Mucosa of stomach (tissue), 1 donor: Measurements from ENCODE around the gene ITGB3BP.
"Not testable (repeated sequence)": the region's sequence is repeated elsewhere in the genome, so short reads cannot be mapped to it uniquely, and the experiment has no call there.

ENCODE experiments used
- H3K27me3 ChIP-seq: one replicate; pipeline ENCODE4 v1.7.0; 2013; ENCODE audit warnings: mild to moderate bottlenecking, low read length; ENCODE audit not compliant: control insufficient read depth, insufficient read depth
- H3K36me3 ChIP-seq: one replicate; pipeline ENCODE4 v1.7.0; 2013; ENCODE audit warnings: low read length; ENCODE audit not compliant: control insufficient read depth, insufficient read depth
- H3K4me1 ChIP-seq: one replicate; pipeline ENCODE4 v1.7.0; 2013; ENCODE audit warnings: mild to moderate bottlenecking, low read length; ENCODE audit not compliant: control insufficient read depth, insufficient read depth
- H3K4me3 ChIP-seq: one replicate; pipeline ENCODE4 v1.7.0; 2013; ENCODE audit warnings: low read length
- H3K9ac ChIP-seq: one replicate; pipeline ENCODE4 v1.7.0; 2013; ENCODE audit warnings: mild to moderate bottlenecking, low read length, moderate library complexity
- H3K9me3 ChIP-seq: one replicate; pipeline ENCODE4 v1.7.0; 2013; ENCODE audit warnings: mild to moderate bottlenecking, low read length, moderate library complexity; ENCODE audit not compliant: control insufficient read depth
- donor health status: Pancreatic carcinoma.

The ITGB3BP gene

GRCh38 chr1:63498106-63498505, 24.9 kb downstream of the ITGB3BP start:
- Histone ChIP-seq H3K9ac (no peak overlapping the region), H3K27me3 (no peaks in the 10 kb centered on the region), H3K4me3 (no peak overlapping the region), H3K9me3 (no peaks in the 10 kb centered on the region), H3K36me3 (no peaks in the 10 kb centered on the region), H3K4me1 (no peaks in the 10 kb centered on the region)

- Histone ChIP-seq H3K4me1 (no peaks in the 10 kb centered on the region), H3K27me3 (no peaks in the 10 kb centered on the region), H3K9me3 (no peaks in the 10 kb centered on the region), H3K36me3 (no peaks in the 10 kb centered on the region), H3K9ac (no peak overlapping the region), H3K4me3 (no peak overlapping the region)
Measured at GRCh38 chr1:63497577-63497976, 25.4 kb downstream of the ITGB3BP start.

- no peak overlapping the region for H3K9ac ChIP-seq
- H3K9me3 ChIP-seq, result no peaks in the 10 kb centered on the region
- H3K4me1 ChIP-seq, result peaks cover 7% of the 10 kb centered on the region
- no peaks in the 10 kb centered on the region for H3K27me3 ChIP-seq
- no peaks in the 10 kb centered on the region for H3K36me3 ChIP-seq
- H3K4me3 ChIP-seq, result no peak overlapping the region
Measured at GRCh38 chr1:63487336-63488065, 35.5 kb downstream of the ITGB3BP start.

GRCh38 chr1:63486629-63487028, 36.4 kb downstream of the ITGB3BP start:
- H3K4me3 ChIP-seq, result no peak overlapping the region
- H3K27me3 ChIP-seq, result no peaks in the 10 kb centered on the region
- no peaks in the 10 kb centered on the region for H3K9me3 ChIP-seq
- H3K9ac ChIP-seq, result no peak overlapping the region
- H3K4me1 ChIP-seq, result peaks cover 7% of the 10 kb centered on the region
- no peaks in the 10 kb centered on the region for H3K36me3 ChIP-seq

- H3K36me3 ChIP-seq, result no peaks in the 10 kb centered on the region
- H3K27me3 ChIP-seq, result no peaks in the 10 kb centered on the region
- no peaks in the 10 kb centered on the region for H3K9me3 ChIP-seq
- H3K9ac ChIP-seq, result no peak overlapping the region
- no peaks in the 10 kb centered on the region for H3K4me1 ChIP-seq
- H3K4me3 ChIP-seq, result no peak overlapping the region
Measured at GRCh38 chr1:63480057-63480456, 43.0 kb downstream of the ITGB3BP start.

DNA sequence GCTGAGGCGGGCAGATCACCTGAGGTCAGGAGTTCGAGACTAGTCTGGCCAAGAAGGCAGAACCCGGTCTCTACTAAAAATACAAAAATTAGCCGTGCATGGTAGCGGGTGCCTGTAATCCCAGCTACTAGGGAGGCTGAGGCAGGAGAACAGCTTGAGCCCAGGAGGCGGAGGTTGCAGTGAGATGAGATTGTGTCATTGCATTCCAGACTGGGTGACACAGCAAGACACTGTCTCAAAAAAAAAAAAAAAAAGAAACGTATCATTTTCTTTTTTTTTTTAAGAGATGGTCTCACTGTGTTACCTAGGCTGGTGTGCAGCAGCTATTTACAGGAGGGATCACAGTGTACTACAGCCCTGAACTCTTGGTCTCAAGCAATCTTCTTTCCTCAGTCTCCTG, 47.3 kb downstream of the ITGB3BP start:
- H3K9me3 ChIP-seq, result no peaks in the 10 kb centered on the region

DNA sequence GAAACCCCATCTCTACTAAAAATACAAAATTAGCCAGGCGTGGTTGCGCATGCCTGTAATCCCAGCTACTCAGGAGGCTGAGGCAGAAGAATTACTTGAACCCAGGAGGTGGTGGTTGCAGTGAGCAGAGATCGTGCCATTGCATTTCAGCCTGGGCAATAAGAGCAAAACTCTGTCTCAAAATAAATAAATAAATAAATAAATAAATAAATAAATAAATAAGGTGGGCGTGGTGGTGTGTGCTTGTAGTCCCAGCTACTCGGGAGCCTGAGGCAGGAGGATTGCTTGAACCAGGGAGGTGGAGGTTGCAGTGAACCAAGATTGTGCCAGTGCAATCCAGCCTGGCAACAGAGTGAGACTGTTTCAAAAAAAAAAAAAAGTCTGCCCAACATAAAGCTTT, 54.3 kb downstream of the ITGB3BP start:
- H3K9ac ChIP-seq, H3K4me3 ChIP-seq, H3K27me3 ChIP-seq, H3K36me3 ChIP-seq, H3K4me1 ChIP-seq, H3K9me3 ChIP-seq: not testable (repeated sequence)

More for the DNA sequence above, 47.3 kb downstream of the ITGB3BP start:
- Histone ChIP-seq H3K27me3 (no peaks in the 10 kb centered on the region), H3K9ac (no peak overlapping the region), H3K36me3 (no peaks in the 10 kb centered on the region), H3K4me1 (no peaks in the 10 kb centered on the region), H3K4me3 (no peak overlapping the region)

DNA sequence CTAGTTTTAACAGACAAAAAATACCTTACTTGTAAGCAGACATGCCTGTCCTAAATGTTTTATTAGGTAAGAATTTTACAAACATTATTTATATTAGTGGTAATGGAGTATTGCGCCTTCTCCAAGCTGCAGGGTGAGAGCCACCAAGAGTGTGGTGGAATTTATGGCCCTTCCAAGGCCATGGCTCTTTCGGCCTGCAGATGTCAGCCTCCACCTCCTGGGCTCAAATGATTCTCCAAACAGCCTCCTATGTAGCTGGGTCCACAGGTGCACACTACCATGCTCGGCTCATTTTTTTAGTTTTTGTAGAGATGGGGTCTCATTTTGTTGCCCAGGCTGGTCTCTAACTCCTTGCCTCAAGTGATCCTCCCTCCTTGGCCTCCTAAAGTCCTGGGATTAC, 56.3 kb downstream of the ITGB3BP start:
- H3K27me3 ChIP-seq, result no peaks in the 10 kb centered on the region
- no peaks in the 10 kb centered on the region for H3K4me1 ChIP-seq
- no peak overlapping the region for H3K9ac ChIP-seq
- no peaks in the 10 kb centered on the region for H3K9me3 ChIP-seq
- H3K4me3 ChIP-seq, result no peak overlapping the region
- no peaks in the 10 kb centered on the region for H3K36me3 ChIP-seq

DNA sequence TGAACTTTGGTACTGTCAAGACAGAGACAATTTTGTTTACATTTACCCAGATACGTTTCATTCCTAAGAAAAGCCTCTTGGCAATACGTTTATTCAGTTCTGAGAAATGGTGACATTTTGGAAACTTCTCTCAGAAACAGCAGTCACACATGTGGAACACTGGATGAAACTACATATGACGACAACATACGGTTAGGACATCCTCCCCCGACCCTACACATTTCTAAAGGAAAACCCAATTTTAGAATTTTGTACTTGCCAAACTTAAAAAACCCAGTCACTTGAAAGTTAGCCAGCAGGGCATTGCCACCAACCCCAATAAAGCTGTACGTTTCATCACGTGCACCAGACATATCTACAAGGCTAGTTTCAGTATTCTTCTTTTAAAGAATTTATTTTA, 56.8 kb downstream of the ITGB3BP start:
- no peak overlapping the region for H3K9ac ChIP-seq
- no peaks in the 10 kb centered on the region for H3K36me3 ChIP-seq
- no peak overlapping the region for H3K4me3 ChIP-seq
- no peaks in the 10 kb centered on the region for H3K27me3 ChIP-seq
- no peaks in the 10 kb centered on the region for H3K9me3 ChIP-seq
- H3K4me1 ChIP-seq, result no peaks in the 10 kb centered on the region

GRCh38 chr1:63463248-63463647, 59.8 kb downstream of the ITGB3BP start:
- H3K9me3 ChIP-seq, result no peaks in the 10 kb centered on the region
- H3K9ac ChIP-seq, result no peak overlapping the region
- H3K4me3 ChIP-seq, result no peak overlapping the region
- no peaks in the 10 kb centered on the region for H3K27me3 ChIP-seq
- no peaks in the 10 kb centered on the region for H3K36me3 ChIP-seq
- no peaks in the 10 kb centered on the region for H3K4me1 ChIP-seq

DNA sequence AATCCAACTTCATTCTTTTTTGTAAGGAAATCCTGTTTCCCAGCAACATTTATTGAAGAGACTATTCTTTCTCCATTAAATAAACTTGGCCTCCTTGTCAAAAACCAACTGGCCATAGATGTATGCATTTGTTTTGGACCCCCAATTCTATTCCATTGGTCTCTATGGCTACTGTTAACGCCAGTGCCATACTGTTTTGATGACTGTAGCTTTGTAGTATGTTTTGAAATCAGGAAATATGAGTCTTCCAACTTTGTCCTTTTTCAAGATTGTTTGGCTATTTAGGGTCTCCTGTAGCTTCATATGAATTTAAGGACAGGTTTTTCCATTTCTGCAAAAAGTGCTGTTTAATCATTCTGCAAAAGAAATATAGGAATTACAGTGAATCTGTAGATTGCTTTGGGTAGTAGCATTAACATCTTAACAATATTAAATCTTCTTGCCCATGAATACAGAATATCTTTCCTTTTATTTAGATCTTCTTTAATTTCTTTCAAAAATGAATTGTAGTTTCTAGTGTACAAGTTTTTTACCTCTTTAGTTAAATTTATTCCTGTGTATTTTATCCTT, 61.3 kb downstream of the ITGB3BP start:
- H3K36me3 ChIP-seq, result no peaks in the 10 kb centered on the region
- H3K4me3 ChIP-seq, result no peak overlapping the region
- no peak overlapping the region for H3K9ac ChIP-seq
- no peaks in the 10 kb centered on the region for H3K9me3 ChIP-seq
- H3K27me3 ChIP-seq, result no peaks in the 10 kb centered on the region
- H3K4me1 ChIP-seq, result no peaks in the 10 kb centered on the region

GRCh38 chr1:63458750-63459149, 64.3 kb downstream of the ITGB3BP start:
- Histone ChIP-seq H3K4me3 (no peak overlapping the region), H3K9ac (no peak overlapping the region), H3K36me3 (no peaks in the 10 kb centered on the region), H3K27me3 (no peaks in the 10 kb centered on the region), H3K9me3 (no peaks in the 10 kb centered on the region), H3K4me1 (no peaks in the 10 kb centered on the region)
